ENCODE results near the gene KRTAP5-10.
"Not testable (repeated sequence)": the region's sequence is repeated elsewhere in the genome, so short reads cannot be mapped to it uniquely, and the experiment has no call there.

KRTAP5-10 gene

DNA sequence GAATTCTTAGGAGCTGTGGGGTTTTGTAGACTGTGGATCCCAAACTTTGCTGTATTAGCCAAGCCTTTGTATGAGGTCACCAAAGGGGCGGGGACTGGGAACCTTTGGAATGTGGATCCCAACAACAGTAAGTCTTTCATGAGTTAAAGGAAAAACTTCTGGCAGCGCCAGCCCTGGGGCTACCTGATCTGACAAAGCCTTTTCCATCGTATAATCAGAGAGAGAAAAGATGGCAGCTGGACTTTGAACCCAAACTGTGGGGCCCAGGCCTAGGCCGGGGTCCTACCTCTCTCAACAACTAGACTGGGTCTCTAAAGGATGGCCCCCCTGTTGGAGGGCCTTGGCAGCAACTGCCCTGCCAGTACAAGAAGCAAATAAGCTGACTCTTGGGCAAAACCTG is 23.0 kb downstream of the KRTAP5-10 start:
- not testable (repeated sequence) for H2BK12ac ChIP-seq (ENCODE audit: low read length); H3K79me1 ChIP-seq (ENCODE audit: low read length); H3K4me2 ChIP-seq (ENCODE audit: low read length); H3K4ac ChIP-seq (ENCODE audit: low read depth, low read length); H3K9ac ChIP-seq (ENCODE audit: low read length); H3K9me3 ChIP-seq (ENCODE audit: insufficient read depth, low read depth, low read length); H3K14ac ChIP-seq (ENCODE audit: low read length); H4K12ac ChIP-seq (ENCODE audit: low read depth, low read length); H2AK5ac ChIP-seq (ENCODE audit: low read length); H3K18ac ChIP-seq (ENCODE audit: low read length); H3K23ac ChIP-seq (ENCODE audit: low read length); H2AFZ ChIP-seq (ENCODE audit: insufficient read depth, low read length, poor library complexity); H2BK5ac ChIP-seq (ENCODE audit: low read depth, low read length, poor library complexity); H3K4me3 ChIP-seq (ENCODE audit: low read depth, low read length); H3K36me3 ChIP-seq (ENCODE audit: control insufficient read depth in 1 of 2, insufficient read depth in 2 of 2, low read length in 2 of 2); H3K79me2 ChIP-seq (ENCODE audit: control insufficient read depth, insufficient read depth, low read length, poor library complexity); H3K27me3 ChIP-seq (ENCODE audit: insufficient read depth, low read length)
- H3K4me1 ChIP-seq (ENCODE audit: control insufficient read depth in 1 of 2, insufficient read depth in 2 of 2, low read length in 2 of 2) = peaks cover 3 to 12% of the 10 kb centered on the region in 2 experiments
- WGBS (ENCODE audit: extremely low coverage, insufficient coverage, insufficient read length) = no CpG with 5 or more reads among the region's 4 CpGs
- H4K8ac ChIP-seq (ENCODE audit: low read depth, low read length) = peak overlapping the region; percentile 19
- peak overlapping the region; percentile 32 for H4K91ac ChIP-seq (ENCODE audit: low read depth, low read length)
- peak overlapping the region; percentile 51 for H2BK120ac ChIP-seq (ENCODE audit: insufficient read depth, low read length, poor library complexity)
- peak; percentile 57 to 75 for DNase-seq
- peak overlapping the region; percentile 17 for H3K27ac ChIP-seq (ENCODE audit: low read depth, low read length)

DNA sequence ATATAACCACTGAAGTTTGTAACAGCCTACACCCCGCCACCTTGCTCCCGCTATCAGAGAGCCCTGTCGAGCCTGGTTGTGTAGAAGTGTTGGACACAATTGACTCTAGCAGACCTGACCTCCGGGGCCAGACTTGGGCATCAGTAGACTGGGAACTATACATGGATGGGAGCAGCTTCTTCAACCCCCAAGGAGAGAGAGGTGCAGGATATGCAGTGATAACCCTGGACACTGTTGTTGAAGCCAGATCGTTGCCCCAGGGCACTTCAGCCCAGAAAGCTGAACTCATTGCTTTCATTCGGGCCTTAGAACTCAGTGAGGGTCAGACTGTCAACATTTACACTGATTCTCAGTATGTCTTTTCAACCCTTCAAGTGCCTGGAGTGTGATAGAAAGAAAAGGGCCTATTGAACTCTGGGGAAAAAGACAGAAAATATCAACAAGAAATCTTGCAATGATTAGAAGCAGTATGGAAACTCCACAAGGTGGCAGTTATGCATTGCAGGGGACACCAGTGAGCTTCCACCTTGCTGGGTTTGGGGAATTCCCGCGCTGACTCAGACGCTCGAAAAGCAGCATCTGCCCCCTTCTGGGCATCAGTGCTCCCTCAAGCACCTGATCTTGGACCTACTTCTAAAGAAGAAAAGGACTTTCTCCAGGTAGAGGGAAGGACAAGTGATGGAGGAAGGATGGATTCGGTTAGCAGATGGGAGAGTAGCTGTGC is 23.6 kb downstream of the KRTAP5-10 start:
- no CpG with 5 or more reads among the region's 11 CpGs for WGBS (ENCODE audit: extremely low coverage, insufficient coverage, insufficient read length)
- H3K4me2 ChIP-seq (ENCODE audit: low read length); H4K91ac ChIP-seq (ENCODE audit: low read depth, low read length); H2AFZ ChIP-seq (ENCODE audit: insufficient read depth, low read length, poor library complexity); H2BK5ac ChIP-seq (ENCODE audit: low read depth, low read length, poor library complexity); H3K9ac ChIP-seq (ENCODE audit: low read length); H3K14ac ChIP-seq (ENCODE audit: low read length); H3K9me3 ChIP-seq (ENCODE audit: insufficient read depth, low read depth, low read length); H4K12ac ChIP-seq (ENCODE audit: low read depth, low read length); H3K79me1 ChIP-seq (ENCODE audit: low read length); H3K36me3 ChIP-seq (ENCODE audit: control insufficient read depth in 1 of 2, insufficient read depth in 2 of 2, low read length in 2 of 2); H3K27me3 ChIP-seq (ENCODE audit: insufficient read depth, low read length); H3K79me2 ChIP-seq (ENCODE audit: control insufficient read depth, insufficient read depth, low read length, poor library complexity); H3K4me3 ChIP-seq (ENCODE audit: low read depth, low read length); H3K4ac ChIP-seq (ENCODE audit: low read depth, low read length); H3K23ac ChIP-seq (ENCODE audit: low read length); H2AK5ac ChIP-seq (ENCODE audit: low read length): not testable (repeated sequence)
- Histone ChIP-seq H2BK12ac (ENCODE audit: low read length) (peak overlapping the region; percentile 80), H3K18ac (ENCODE audit: low read length) (peak overlapping the region; percentile 59), H3K27ac (ENCODE audit: low read depth, low read length) (peak overlapping the region; percentile 17), H4K8ac (ENCODE audit: low read depth, low read length) (peak overlapping the region; percentile 60), H2BK120ac (ENCODE audit: insufficient read depth, low read length, poor library complexity) (peak overlapping the region; percentile 11), H3K4me1 (ENCODE audit: control insufficient read depth in 1 of 2, insufficient read depth in 2 of 2, low read length in 2 of 2) (peaks cover 3 to 12% of the 10 kb centered on the region in 2 experiments)
- DNase-seq = peak; percentile 45 to 62

DNA sequence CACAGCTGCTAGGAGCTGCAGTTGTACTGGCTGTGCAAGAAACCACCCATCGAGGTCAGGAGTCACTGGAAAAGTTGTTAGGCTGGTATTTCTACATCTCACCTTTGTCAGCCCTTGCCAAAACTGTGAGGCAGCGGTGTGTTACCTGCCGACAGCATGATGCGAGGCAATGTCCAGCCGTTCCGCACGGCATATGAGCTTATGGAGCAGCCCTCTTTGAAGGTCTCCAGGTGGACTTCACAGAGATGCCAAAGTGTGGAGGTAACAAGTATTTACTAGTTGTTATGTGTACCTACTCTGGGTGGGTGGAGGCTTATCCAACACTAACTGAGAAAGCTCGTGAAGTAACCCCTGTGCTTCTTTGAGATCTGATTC is 24.2 kb downstream of the KRTAP5-10 start:
- not testable (repeated sequence) for H3K79me1 ChIP-seq (ENCODE audit: low read length); H3K4me3 ChIP-seq (ENCODE audit: low read depth, low read length); H3K4ac ChIP-seq (ENCODE audit: low read depth, low read length); H4K8ac ChIP-seq (ENCODE audit: low read depth, low read length); H4K91ac ChIP-seq (ENCODE audit: low read depth, low read length); H3K14ac ChIP-seq (ENCODE audit: low read length); H3K18ac ChIP-seq (ENCODE audit: low read length); H3K9me3 ChIP-seq (ENCODE audit: insufficient read depth, low read depth, low read length); H2BK12ac ChIP-seq (ENCODE audit: low read length); H2AK5ac ChIP-seq (ENCODE audit: low read length); H3K23ac ChIP-seq (ENCODE audit: low read length); H2BK120ac ChIP-seq (ENCODE audit: insufficient read depth, low read length, poor library complexity); H3K79me2 ChIP-seq (ENCODE audit: control insufficient read depth, insufficient read depth, low read length, poor library complexity); H3K4me2 ChIP-seq (ENCODE audit: low read length); H3K9ac ChIP-seq (ENCODE audit: low read length); H4K12ac ChIP-seq (ENCODE audit: low read depth, low read length); H2BK5ac ChIP-seq (ENCODE audit: low read depth, low read length, poor library complexity); H3K27ac ChIP-seq (ENCODE audit: low read depth, low read length); H3K36me3 ChIP-seq (ENCODE audit: control insufficient read depth in 1 of 2, insufficient read depth in 2 of 2, low read length in 2 of 2); H2AFZ ChIP-seq (ENCODE audit: insufficient read depth, low read length, poor library complexity); H3K27me3 ChIP-seq (ENCODE audit: insufficient read depth, low read length)
- H3K4me1 ChIP-seq (ENCODE audit: control insufficient read depth in 1 of 2, insufficient read depth in 2 of 2, low read length in 2 of 2) = peaks cover 3 to 12% of the 10 kb centered on the region in 2 experiments
- no CpG with 5 or more reads among the region's 8 CpGs for WGBS (ENCODE audit: extremely low coverage, insufficient coverage, insufficient read length)
- peak; percentile 72 to 82 for DNase-seq

DNA sequence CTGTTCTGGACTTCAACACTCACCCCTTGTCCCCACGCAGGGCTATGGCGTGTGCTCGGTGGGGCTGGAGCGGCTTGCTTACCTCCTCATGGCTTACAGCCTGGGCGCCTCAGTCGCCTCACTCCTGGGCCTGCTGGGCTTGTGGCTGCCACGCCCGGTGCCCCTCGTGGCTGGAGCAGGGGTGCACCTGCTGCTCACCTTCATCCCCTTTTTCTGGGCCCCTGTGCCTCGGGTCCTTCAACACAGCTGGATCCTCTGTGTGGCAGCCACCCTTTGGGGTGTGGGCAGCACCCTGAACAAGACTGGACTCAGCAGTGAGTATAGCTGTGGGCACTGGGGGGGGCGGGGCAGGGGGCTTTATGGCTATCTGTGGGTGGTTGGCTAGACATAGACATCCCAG is 37.9 kb downstream of the KRTAP5-10 start:
- WGBS (ENCODE audit: extremely low coverage, insufficient coverage, insufficient read length) = no CpG with 5 or more reads among the region's 11 CpGs
- not testable (repeated sequence) for H3K4me1 ChIP-seq (ENCODE audit: control insufficient read depth in 1 of 2, insufficient read depth in 2 of 2, low read length in 2 of 2); H3K4me2 ChIP-seq (ENCODE audit: low read length); H3K14ac ChIP-seq (ENCODE audit: low read length); H2BK5ac ChIP-seq (ENCODE audit: low read depth, low read length, poor library complexity); H4K91ac ChIP-seq (ENCODE audit: low read depth, low read length); DNase-seq; H3K79me2 ChIP-seq (ENCODE audit: control insufficient read depth, insufficient read depth, low read length, poor library complexity); H3K27ac ChIP-seq (ENCODE audit: low read depth, low read length); H2AK5ac ChIP-seq (ENCODE audit: low read length); H3K36me3 ChIP-seq (ENCODE audit: control insufficient read depth in 1 of 2, insufficient read depth in 2 of 2, low read length in 2 of 2); H2AFZ ChIP-seq (ENCODE audit: insufficient read depth, low read length, poor library complexity); H4K12ac ChIP-seq (ENCODE audit: low read depth, low read length); H3K9me3 ChIP-seq (ENCODE audit: insufficient read depth, low read depth, low read length); H3K23ac ChIP-seq (ENCODE audit: low read length); H3K79me1 ChIP-seq (ENCODE audit: low read length); H2BK120ac ChIP-seq (ENCODE audit: insufficient read depth, low read length, poor library complexity); H3K4me3 ChIP-seq (ENCODE audit: low read depth, low read length); H3K9ac ChIP-seq (ENCODE audit: low read length); H3K4ac ChIP-seq (ENCODE audit: low read depth, low read length); H3K18ac ChIP-seq (ENCODE audit: low read length); H4K8ac ChIP-seq (ENCODE audit: low read depth, low read length); H2BK12ac ChIP-seq (ENCODE audit: low read length)
- peaks cover 11% of the 10 kb centered on the region for H3K27me3 ChIP-seq (ENCODE audit: insufficient read depth, low read length)

All from trophoblast cell (in vitro differentiated cells and primary cell).